ENCODE results near the gene GPR153.

GRCh38 chr1:6244401-6245049, 16.4 kb downstream of the GPR153 start:
- no peak for TF ChIP-seq CTCF (IDR thresholded peaks at IDR 0.05; ENCODE audit: low read depth, low read length)
- no peak for TF ChIP-seq EZH2phosphoT487 (IDR thresholded peaks at IDR 0.05; ENCODE audit: low read depth)

Measured in OCI-LY3 (cell line).